Astrocyte (in vitro differentiated cells and primary cell): ENCODE results near the gene GSTA5. TPM values are rescaled to one million over a fixed set of nuclear protein-coding genes. Genes with fewer than 3 reads are reported as not detected.
"Not testable (repeated sequence)": the region's sequence is repeated elsewhere in the genome, so short reads cannot be mapped to it uniquely, and the experiment has no call there.

ENCODE experiments used
- DNase-seq: peaks from one replicate; pipeline ENCODE4 v3.0.0-alpha.2; 2010; ENCODE audit warnings: low read depth
- FAIRE-seq: peaks from 2 replicates; lab custom pipeline; 2011; peaks lifted over from hg19 to GRCh38; lab: Jason Lieb, UNC
- H2AFZ ChIP-seq: 2 replicates; pipeline ENCODE4 v1.6.0; 2012; ENCODE audit warnings: low read depth, low read length, inconsistent platforms
- H3K27ac ChIP-seq: 2 replicates; pipeline ENCODE4 v1.5.1; 2011; ENCODE audit warnings: low read depth, low read length, inconsistent platforms
- H3K27me3 ChIP-seq: 2 replicates; pipeline ENCODE4 v1.6.0; 2011; ENCODE audit warnings: low read length, inconsistent platforms; ENCODE audit not compliant: insufficient read depth
- H3K36me3 ChIP-seq: 2 replicates; pipeline ENCODE4 v1.5.1; 2011; ENCODE audit warnings: low read length, inconsistent platforms; ENCODE audit not compliant: insufficient read depth
- H3K4me1 ChIP-seq: 2 replicates; pipeline ENCODE4 v1.5.1; 2011; ENCODE audit warnings: low read length, inconsistent platforms; ENCODE audit not compliant: insufficient read depth
- H3K4me2 ChIP-seq: 2 replicates; pipeline ENCODE4 v1.6.0; 2012; ENCODE audit warnings: low read length, inconsistent platforms
- H3K4me3 ChIP-seq: 2 replicates; pipeline ENCODE4 v1.5.1; 2011; ENCODE audit warnings: low read depth, mild to moderate bottlenecking, low read length, inconsistent platforms; ENCODE audit not compliant: insufficient read depth
- H3K79me2 ChIP-seq: 2 replicates; pipeline ENCODE4 v1.6.0; 2012; ENCODE audit warnings: mild to moderate bottlenecking, low read length, inconsistent platforms; ENCODE audit not compliant: insufficient read depth
- H3K9ac ChIP-seq: 2 replicates; pipeline ENCODE4 v1.6.0; 2012; ENCODE audit warnings: mild to moderate bottlenecking, low read length, inconsistent platforms
- H3K9me3 ChIP-seq: 2 replicates; pipeline ENCODE4 v1.5.1; 2012; ENCODE audit warnings: low read depth, mild to moderate bottlenecking, low read length, inconsistent platforms; ENCODE audit not compliant: insufficient read depth
- H4K20me1 ChIP-seq: 2 replicates; pipeline ENCODE4 v1.6.0; 2012; ENCODE audit warnings: low read length, inconsistent platforms; ENCODE audit not compliant: insufficient read depth
- H3K27ac Mint-ChIP-seq: one replicate; pipeline ENCODE4 v1.8.0; 2021; ENCODE audit warnings: mild to moderate bottlenecking, mixed read lengths; ENCODE audit not compliant: unreplicated experiment
- H3K27me3 Mint-ChIP-seq: one replicate; pipeline ENCODE4 v1.8.0; 2021; ENCODE audit warnings: low read depth, mixed read lengths; ENCODE audit not compliant: unreplicated experiment
- H3K36me3 Mint-ChIP-seq: one replicate; pipeline ENCODE4 v1.8.0; 2021; ENCODE audit warnings: low read depth, mixed read lengths; ENCODE audit not compliant: unreplicated experiment
- H3K4me1 Mint-ChIP-seq: one replicate; pipeline ENCODE4 v1.8.0; 2021; ENCODE audit warnings: low read depth, mixed read lengths; ENCODE audit not compliant: unreplicated experiment
- H3K4me3 Mint-ChIP-seq: one replicate; pipeline ENCODE4 v1.8.0; 2021; ENCODE audit warnings: mild to moderate bottlenecking, moderate library complexity, mixed read lengths; ENCODE audit not compliant: unreplicated experiment
- H3K9me3 Mint-ChIP-seq: one replicate; pipeline ENCODE4 v1.8.0; 2021; ENCODE audit warnings: mild to moderate bottlenecking, mixed read lengths; ENCODE audit not compliant: unreplicated experiment
- CTCF ChIP-seq: IDR thresholded peaks from 2 replicates; pipeline ENCODE4 v1.5.1; 2011; ENCODE audit warnings: low read depth, mild to moderate bottlenecking, inconsistent platforms, low read length, moderate library complexity; ENCODE audit not compliant: insufficient read depth
- EZH2 ChIP-seq: IDR thresholded peaks from 2 replicates; pipeline ENCODE4 v1.6.1; 2012; ENCODE audit warnings: mild to moderate bottlenecking, low read length, inconsistent platforms; ENCODE audit not compliant: insufficient read depth
- total RNA-seq: library from RNA; stranded (reverse); gene quantifications from 2 replicates; pipeline ENCODE4 v1.2.1, GENCODE V29; 2021

Gene GSTA5
- total RNA-seq, 1 donor from 2014 or later: not detected

GRCh38 chr6:52821842-52822241 is 18.8 kb downstream of the GSTA5 start:
- no peaks in the 10 kb centered on the region for H3K27me3 Mint-ChIP-seq
- no peak overlapping the region for H3K4me3 ChIP-seq
- H3K4me2 ChIP-seq: no peak overlapping the region
- no peaks in the 10 kb centered on the region for H3K27me3 ChIP-seq
- no peaks in the 10 kb centered on the region for H3K79me2 ChIP-seq
- FAIRE-seq (no peak), DNase-seq (no peak)
- H3K9me3 Mint-ChIP-seq: peaks cover 21% of the 10 kb centered on the region
- H3K9me3 ChIP-seq: no peaks in the 10 kb centered on the region
- H3K27ac Mint-ChIP-seq: no peak overlapping the region
- no peak overlapping the region for H3K27ac ChIP-seq
- H2AFZ ChIP-seq: no peak overlapping the region
- H3K4me1 ChIP-seq: no peaks in the 10 kb centered on the region
- H3K36me3 ChIP-seq: no peaks in the 10 kb centered on the region
- H3K4me1 Mint-ChIP-seq: peaks cover 4% of the 10 kb centered on the region
- no peaks in the 10 kb centered on the region for H4K20me1 ChIP-seq
- H3K4me3 Mint-ChIP-seq: no peak overlapping the region
- no peaks in the 10 kb centered on the region for H3K36me3 Mint-ChIP-seq
- TF ChIP-seq EZH2: no peak
- no peak for TF ChIP-seq CTCF
- no peak overlapping the region for H3K9ac ChIP-seq

GRCh38 chr6:52820198-52820597 is 20.4 kb downstream of the GSTA5 start:
- H3K27me3 Mint-ChIP-seq: no peaks in the 10 kb centered on the region
- no peak overlapping the region for H3K27ac ChIP-seq
- DNase-seq: peak; percentile 69
- no peaks in the 10 kb centered on the region for H3K4me1 ChIP-seq
- FAIRE-seq: no peak
- H3K4me1 Mint-ChIP-seq: peaks cover 4% of the 10 kb centered on the region
- H3K79me2 ChIP-seq: no peaks in the 10 kb centered on the region
- no peak overlapping the region for H2AFZ ChIP-seq
- H3K27me3 ChIP-seq: no peaks in the 10 kb centered on the region
- H3K36me3 Mint-ChIP-seq: no peaks in the 10 kb centered on the region
- no peak overlapping the region for H3K9ac ChIP-seq
- H3K4me3 Mint-ChIP-seq: no peak overlapping the region
- TF ChIP-seq EZH2: no peak
- TF ChIP-seq CTCF: no peak
- no peak overlapping the region for H3K4me2 ChIP-seq
- H3K4me3 ChIP-seq: no peak overlapping the region
- H3K36me3 ChIP-seq: no peaks in the 10 kb centered on the region
- no peaks in the 10 kb centered on the region for H4K20me1 ChIP-seq
- no peaks in the 10 kb centered on the region for H3K9me3 ChIP-seq
- H3K27ac Mint-ChIP-seq: no peak overlapping the region
- peaks cover 19% of the 10 kb centered on the region for H3K9me3 Mint-ChIP-seq

- Mint-ChIP-seq H3K27me3 (no peaks in the 10 kb centered on the region), H3K9me3 (no peaks in the 10 kb centered on the region), H3K4me1 (peaks cover 4% of the 10 kb centered on the region), H3K4me3 (no peak overlapping the region), H3K36me3 (no peaks in the 10 kb centered on the region), H3K27ac (no peak overlapping the region)
- TF ChIP-seq CTCF: peak; percentile 64
- no peak for TF ChIP-seq EZH2
- H3K9me3 ChIP-seq: no peaks in the 10 kb centered on the region
- DNase-seq (peak; percentile 12), FAIRE-seq (no peak)
- no peak overlapping the region for H3K4me3 ChIP-seq
- peak overlapping the region; percentile 69 for H2AFZ ChIP-seq
- no peaks in the 10 kb centered on the region for H3K27me3 ChIP-seq
- no peaks in the 10 kb centered on the region for H4K20me1 ChIP-seq
- no peaks in the 10 kb centered on the region for H3K4me1 ChIP-seq
- H3K27ac ChIP-seq: no peak overlapping the region
- H3K9ac ChIP-seq: no peak overlapping the region
- no peaks in the 10 kb centered on the region for H3K79me2 ChIP-seq
- H3K4me2 ChIP-seq: no peak overlapping the region
- H3K36me3 ChIP-seq: no peaks in the 10 kb centered on the region
Observed at GRCh38 chr6:52815167-52816092, 25.2 kb downstream of the GSTA5 start.

- not testable (repeated sequence) for H3K79me2 ChIP-seq, H2AFZ ChIP-seq, H3K27ac Mint-ChIP-seq, H3K4me1 Mint-ChIP-seq, DNase-seq, H3K27ac ChIP-seq, H3K9me3 ChIP-seq, H3K9me3 Mint-ChIP-seq, H4K20me1 ChIP-seq, H3K9ac ChIP-seq, H3K4me1 ChIP-seq, H3K27me3 Mint-ChIP-seq, H3K36me3 ChIP-seq, H3K4me2 ChIP-seq, H3K4me3 Mint-ChIP-seq, H3K4me3 ChIP-seq, FAIRE-seq, H3K27me3 ChIP-seq, H3K36me3 Mint-ChIP-seq
Observed at GRCh38 chr6:52814545-52814944, 26.1 kb downstream of the GSTA5 start.
